ENCODE data around the gene ACO1.
A peak's percentile ranks its signal among the peaks of the same experiment; 100 is the strongest.

Gene ACO1

DNA sequence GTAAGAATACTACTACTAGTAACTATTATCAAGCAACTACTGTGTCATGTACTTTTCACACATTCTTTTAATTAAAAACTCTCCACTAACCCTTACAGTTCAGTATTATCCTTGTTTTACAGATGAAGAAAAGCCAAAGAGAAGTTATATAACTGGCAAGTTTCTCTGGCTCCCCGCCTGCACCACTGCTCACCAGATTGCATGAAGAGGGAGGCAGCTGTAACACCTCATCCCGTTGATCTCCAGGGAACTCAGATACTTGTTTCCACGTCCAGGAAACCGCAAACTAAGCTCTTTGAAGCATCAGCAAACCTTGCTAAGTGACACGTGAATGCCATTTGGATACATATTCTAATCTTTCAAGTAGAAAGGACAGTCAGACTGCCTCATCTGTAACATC, 71.3 kb downstream of the ACO1 start:
- TF ChIP-seq GATA1 (IDR thresholded peaks at IDR 0.05; ENCODE audit: low read depth, low read length) (no peak), POLR2A (IDR thresholded peaks at IDR 0.05; ENCODE audit: low read length) (no peak)

GRCh38 chr9:32456564-32456963, 72.1 kb downstream of the ACO1 start:
- no peak for DNase-seq
- TF ChIP-seq GATA1 (IDR thresholded peaks at IDR 0.05; ENCODE audit: low read depth, low read length) (no peak), POLR2A (IDR thresholded peaks at IDR 0.05; ENCODE audit: low read length) (no peak)

More for the DNA sequence above, 71.3 kb downstream of the ACO1 start:
- DNase-seq: no peak

DNA sequence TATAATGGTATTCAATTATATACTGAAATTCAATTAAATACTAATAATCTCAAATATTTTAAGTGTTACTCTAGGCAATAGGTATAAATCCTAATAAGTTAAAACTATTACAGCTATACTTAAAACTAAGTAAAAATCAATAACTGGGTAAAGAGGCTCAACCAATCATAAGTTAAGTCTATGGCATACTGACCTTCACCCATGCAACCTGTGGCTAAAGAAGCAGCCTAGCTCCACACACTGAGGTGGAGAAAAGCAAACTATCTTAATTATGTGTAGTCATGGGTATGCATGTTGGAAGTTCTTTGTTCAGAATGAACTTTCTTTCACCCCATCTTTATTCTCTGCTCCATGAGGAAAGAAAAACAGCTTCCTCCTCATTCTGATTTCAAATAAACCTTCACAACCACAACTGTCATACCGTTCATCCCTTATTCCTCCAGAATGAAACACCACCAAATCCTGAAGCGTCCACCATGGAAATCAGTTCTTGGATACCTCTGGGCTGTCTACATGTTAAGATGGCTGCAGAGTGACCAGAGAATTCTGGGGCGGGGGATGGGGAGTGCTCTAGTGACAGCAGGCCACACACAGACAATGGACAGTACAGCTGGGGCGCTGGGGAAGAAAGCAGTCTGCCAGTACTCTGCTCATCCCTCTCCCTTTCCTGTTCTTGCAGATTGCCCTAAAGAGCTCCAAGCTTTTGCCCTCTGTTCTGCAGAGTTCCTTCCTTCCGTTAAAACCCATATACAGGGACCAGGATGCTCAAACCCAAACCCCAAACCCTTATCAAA, 79.3 kb downstream of the ACO1 start:
- TF ChIP-seq GATA1 (IDR thresholded peaks at IDR 0.05; ENCODE audit: low read depth, low read length): no peak
- TF ChIP-seq POLR2A (IDR thresholded peaks at IDR 0.05; ENCODE audit: low read length): no peak
- no peak for DNase-seq

DNA sequence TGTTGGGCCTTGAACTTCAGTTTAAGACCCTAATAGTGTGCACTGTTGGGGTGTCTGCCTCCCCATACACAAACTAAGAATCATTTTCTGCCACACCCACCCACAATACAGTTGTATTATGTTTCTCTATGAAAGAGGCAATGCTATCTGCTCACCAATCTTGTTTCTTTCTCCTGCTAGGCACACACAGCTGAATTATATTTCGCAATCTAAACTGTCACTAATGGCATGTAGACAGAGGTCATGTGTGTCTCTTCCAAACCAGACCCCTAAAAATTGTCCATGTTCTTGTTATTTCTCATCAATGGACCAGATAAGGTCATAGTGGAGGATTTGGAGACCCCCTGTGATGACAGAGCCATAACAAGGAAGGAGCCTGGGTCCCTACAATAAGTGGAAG, 84.3 kb downstream of the ACO1 start:
- DNase-seq: peak; percentile 30 to 55
- TF ChIP-seq GATA1 (IDR thresholded peaks at IDR 0.05; ENCODE audit: low read depth, low read length): no peak
- no peak for TF ChIP-seq POLR2A (IDR thresholded peaks at IDR 0.05; ENCODE audit: low read length)

DNA sequence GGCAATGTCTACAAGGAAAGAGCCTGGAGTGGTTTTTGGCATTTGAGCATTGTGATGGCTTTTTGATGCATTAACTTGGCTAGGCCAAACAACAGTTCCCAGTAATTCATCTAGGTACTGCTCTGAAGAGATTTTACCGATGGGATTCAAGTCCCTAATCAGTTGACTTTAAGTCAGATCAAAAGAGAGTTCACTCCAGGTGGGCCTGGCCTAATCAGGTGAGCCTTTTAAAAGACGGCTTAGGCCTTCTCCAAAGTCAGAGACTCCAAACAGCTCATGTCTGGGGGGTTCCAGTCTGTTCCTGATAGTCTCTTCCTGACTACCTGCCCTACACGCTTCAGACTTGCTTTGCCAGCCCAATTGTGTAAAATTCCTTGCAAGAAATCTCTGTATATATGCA, 87.9 kb downstream of the ACO1 start:
- no peak for TF ChIP-seq GATA1 (IDR thresholded peaks at IDR 0.05; ENCODE audit: low read depth, low read length)
- TF ChIP-seq POLR2A (IDR thresholded peaks at IDR 0.05; ENCODE audit: low read length): no peak
- DNase-seq: no peak

- no peak for DNase-seq
- TF ChIP-seq GATA1 (IDR thresholded peaks at IDR 0.05; ENCODE audit: low read depth, low read length) (no peak), POLR2A (IDR thresholded peaks at IDR 0.05; ENCODE audit: low read length) (no peak)
These were observed 98.9 kb downstream of the ACO1 start for GRCh38 chr9:32483343-32483742.

GRCh38 chr9:32486839-32487562, 102.6 kb downstream of the ACO1 start:
- no peak for TF ChIP-seq POLR2A (IDR thresholded peaks at IDR 0.05; ENCODE audit: low read length)
- TF ChIP-seq GATA1 (IDR thresholded peaks at IDR 0.05; ENCODE audit: low read depth, low read length): no peak
- no peak for DNase-seq

GRCh38 chr9:32487981-32488380, 103.5 kb downstream of the ACO1 start:
- TF ChIP-seq GATA1 (IDR thresholded peaks at IDR 0.05; ENCODE audit: low read depth, low read length) (no peak), POLR2A (IDR thresholded peaks at IDR 0.05; ENCODE audit: low read length) (no peak)
- DNase-seq: no peak

GRCh38 chr9:32490601-32491000, 106.2 kb downstream of the ACO1 start:
- TF ChIP-seq POLR2A (IDR thresholded peaks at IDR 0.05; ENCODE audit: low read length) (no peak), GATA1 (IDR thresholded peaks at IDR 0.05; ENCODE audit: low read depth, low read length) (no peak)
- no peak for DNase-seq

DNA sequence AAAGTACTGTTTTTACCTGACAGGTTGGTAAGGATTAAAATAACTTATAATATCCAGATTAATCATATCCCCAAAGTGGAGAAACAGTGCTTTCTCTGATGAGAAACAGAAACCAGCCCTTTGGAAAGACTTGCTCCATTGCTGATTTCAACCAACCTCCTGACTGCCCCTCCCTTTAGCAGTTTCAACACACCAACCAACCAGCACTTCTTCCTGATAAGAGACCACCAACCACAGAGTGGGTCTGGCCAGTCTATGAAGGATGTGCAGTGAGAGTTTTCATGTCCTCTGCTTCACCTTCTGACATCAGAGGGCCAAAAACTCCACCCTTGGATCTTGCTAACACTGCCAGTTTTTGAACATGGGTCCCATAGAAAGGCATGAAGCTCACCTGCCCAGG, 113.5 kb downstream of the ACO1 start:
- no peak for TF ChIP-seq GATA1 (IDR thresholded peaks at IDR 0.05; ENCODE audit: low read depth, low read length)
- no peak for TF ChIP-seq POLR2A (IDR thresholded peaks at IDR 0.05; ENCODE audit: low read length)
- DNase-seq: no peak

GRCh38 chr9:32500768-32501167, 116.3 kb downstream of the ACO1 start:
- TF ChIP-seq POLR2A (IDR thresholded peaks at IDR 0.05; ENCODE audit: low read length) (no peak), GATA1 (IDR thresholded peaks at IDR 0.05; ENCODE audit: low read depth, low read length) (no peak)
- no peak for DNase-seq

DNA sequence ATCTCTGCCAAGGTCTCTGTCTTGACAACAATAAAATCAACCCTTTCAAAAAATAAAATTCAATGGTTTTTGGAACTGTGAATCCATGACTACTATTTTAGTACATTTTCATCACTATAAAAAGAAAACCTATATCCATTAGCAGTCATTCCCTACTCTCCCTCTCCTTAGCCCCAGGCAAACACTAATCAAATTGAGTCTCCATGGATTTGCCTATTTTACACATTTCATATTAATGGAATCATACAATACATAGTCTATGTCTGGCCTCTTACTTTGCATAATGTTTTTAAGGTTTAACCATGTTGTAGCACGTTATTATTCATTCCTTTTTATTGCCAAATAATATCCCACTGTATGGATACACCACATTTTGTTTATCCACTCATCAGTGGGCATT, 117.4 kb downstream of the ACO1 start:
- no peak for DNase-seq
- TF ChIP-seq POLR2A (IDR thresholded peaks at IDR 0.05; ENCODE audit: low read length): no peak
- no peak for TF ChIP-seq GATA1 (IDR thresholded peaks at IDR 0.05; ENCODE audit: low read depth, low read length)

DNA sequence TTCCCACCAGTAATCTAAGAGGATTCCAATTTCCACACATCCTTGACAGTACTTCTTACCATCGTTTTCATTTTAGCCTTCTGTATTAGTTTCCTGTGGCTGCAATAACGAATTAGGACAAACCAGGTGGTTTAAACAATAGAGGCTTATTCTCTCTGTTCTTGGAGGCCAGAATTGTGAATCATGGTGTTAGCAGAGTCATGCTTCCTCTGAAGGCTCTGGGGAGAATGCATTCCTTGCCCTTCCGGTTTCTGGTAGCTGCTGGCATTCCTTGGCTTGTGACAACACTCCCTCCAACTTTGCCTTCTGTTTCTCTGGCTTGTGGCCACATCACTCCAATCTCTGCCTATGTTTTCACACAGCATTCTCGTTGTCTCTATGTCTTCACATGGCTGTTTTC, 118.0 kb downstream of the ACO1 start:
- no peak for DNase-seq
- no peak for TF ChIP-seq GATA1 (IDR thresholded peaks at IDR 0.05; ENCODE audit: low read depth, low read length)
- TF ChIP-seq POLR2A (IDR thresholded peaks at IDR 0.05; ENCODE audit: low read length): no peak

DNA sequence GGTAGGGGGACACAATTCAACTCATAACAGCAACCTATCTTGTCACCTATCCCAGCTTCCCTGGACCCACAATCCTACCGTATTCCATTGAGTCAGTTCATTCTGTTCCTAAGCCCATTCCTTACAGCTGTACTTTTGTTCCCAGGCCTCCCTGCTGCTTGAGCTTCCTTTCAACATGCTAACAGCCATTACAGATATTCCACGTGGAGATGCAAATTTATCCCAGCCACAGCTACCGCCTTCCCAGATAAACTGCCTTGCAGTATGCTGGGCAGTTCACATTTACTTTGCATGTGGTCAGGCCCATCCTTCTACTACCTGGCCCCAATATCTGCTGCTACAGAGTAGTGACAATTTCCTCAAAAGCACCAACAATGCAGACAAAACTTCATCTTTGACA, 118.6 kb downstream of the ACO1 start:
- DNase-seq: no peak
- no peak for TF ChIP-seq POLR2A (IDR thresholded peaks at IDR 0.05; ENCODE audit: low read length)
- no peak for TF ChIP-seq GATA1 (IDR thresholded peaks at IDR 0.05; ENCODE audit: low read depth, low read length)

Measured in erythroblast (primary cell).